H9 (cell line): ENCODE measurements around the gene LRIG3. TPM values are rescaled to one million over a fixed set of nuclear protein-coding genes. Genes with fewer than 3 reads are reported as not detected.

Experiments
- DNase-seq: peaks from one replicate; pipeline ENCODE4 v3.0.0-alpha.2; 2017
- H2AFZ ChIP-seq: one replicate; pipeline ENCODE4 v1.6.1; 2013; ENCODE audit warnings: mild to moderate bottlenecking, low read length, control low read depth, moderate library complexity
- H2AK5ac ChIP-seq: 2 replicates; pipeline ENCODE4 v1.6.1; 2013; ENCODE audit warnings: low read length, control low read depth, mixed read lengths; ENCODE audit not compliant: insufficient read length
- H2BK120ac ChIP-seq: one replicate; pipeline ENCODE4 v1.6.1; 2013; ENCODE audit warnings: low read depth, mild to moderate bottlenecking, low read length, control low read depth, inconsistent platforms; ENCODE audit not compliant: poor library complexity, severe bottlenecking
- H2BK12ac ChIP-seq: 2 replicates; pipeline ENCODE4 v1.6.1; 2013; ENCODE audit warnings: low read length, control low read depth, mixed read lengths, low read depth; ENCODE audit not compliant: insufficient read length
- H2BK15ac ChIP-seq: 2 replicates; pipeline ENCODE4 v1.6.1; 2013; ENCODE audit warnings: low read depth, low read length, control low read depth
- H2BK20ac ChIP-seq: one replicate; pipeline ENCODE4 v1.6.1; 2013; ENCODE audit warnings: low read depth, mild to moderate bottlenecking, low read length, control low read depth, inconsistent platforms; ENCODE audit not compliant: poor library complexity, severe bottlenecking
- H2BK5ac ChIP-seq: 2 replicates; pipeline ENCODE4 v1.6.1; 2013; ENCODE audit warnings: low read length, control low read depth, mixed read lengths; ENCODE audit not compliant: insufficient read length
- H3K14ac ChIP-seq: 2 replicates; pipeline ENCODE4 v1.6.1; 2013; ENCODE audit warnings: low read length, control low read depth; ENCODE audit not compliant: insufficient read depth
- H3K18ac ChIP-seq: 2 replicates; pipeline ENCODE4 v1.6.1; 2013; ENCODE audit warnings: low read depth, mild to moderate bottlenecking, mixed read lengths, low read length, control low read depth; ENCODE audit not compliant: insufficient read length
- H3K23ac ChIP-seq: 2 replicates; pipeline ENCODE4 v1.6.1; 2013; ENCODE audit warnings: low read length, control low read depth, mixed read lengths, low read depth; ENCODE audit not compliant: insufficient read length
- H3K23me2 ChIP-seq: 2 replicates; pipeline ENCODE4 v1.6.1; 2013; ENCODE audit warnings: low read depth, mild to moderate bottlenecking, mixed read lengths, low read length, control low read depth; ENCODE audit not compliant: insufficient read length, poor library complexity, severe bottlenecking
- H3K27ac ChIP-seq: 2 replicates; pipeline ENCODE4 v1.5.1; 2013; ENCODE audit warnings: low read length, control low read depth, mixed read lengths, low read depth; ENCODE audit not compliant: insufficient read length
- H3K27me3 ChIP-seq: 2 replicates; pipeline ENCODE4 v1.6.1; 2013; ENCODE audit warnings: low read length, control low read depth, inconsistent platforms; ENCODE audit not compliant: insufficient read depth
- H3K4ac ChIP-seq: 2 replicates; pipeline ENCODE4 v1.6.1; 2013; ENCODE audit warnings: low read depth, mild to moderate bottlenecking, control low read depth, inconsistent platforms, low read length, moderate library complexity
- H3K4me1 ChIP-seq: 2 replicates; pipeline ENCODE4 v1.6.1; 2013; ENCODE audit warnings: low read length, control low read depth, inconsistent platforms; ENCODE audit not compliant: insufficient read depth
- H3K4me2 ChIP-seq: 2 replicates; pipeline ENCODE4 v1.6.1; 2013; ENCODE audit warnings: low read length, control low read depth, mixed read lengths; ENCODE audit not compliant: insufficient read length, insufficient read depth
- H3K56ac ChIP-seq: 2 replicates; pipeline ENCODE4 v1.6.1; 2013; ENCODE audit warnings: low read depth, mild to moderate bottlenecking, mixed read lengths, low read length, control low read depth; ENCODE audit not compliant: insufficient read length
- H3K79me1 ChIP-seq: 2 replicates; pipeline ENCODE4 v1.6.1; 2013; ENCODE audit warnings: low read depth, mild to moderate bottlenecking, moderate library complexity, low read length, control low read depth, inconsistent platforms; ENCODE audit not compliant: insufficient read depth, poor library complexity, severe bottlenecking
- H3K79me2 ChIP-seq: 2 replicates; pipeline ENCODE4 v1.6.1; 2013; ENCODE audit warnings: low read length, control low read depth, inconsistent platforms; ENCODE audit not compliant: insufficient read depth
- H3K9ac ChIP-seq: 2 replicates; pipeline ENCODE4 v1.6.1; 2013; ENCODE audit warnings: low read length, control low read depth, mixed read lengths; ENCODE audit not compliant: insufficient read length; ENCODE audit errors: extremely low read depth
- H3K9me3 ChIP-seq: one replicate; pipeline ENCODE4 v1.6.1; 2013; ENCODE audit warnings: low read depth, low read length, inconsistent platforms; ENCODE audit not compliant: control insufficient read depth
- H3T11ph ChIP-seq: one replicate; pipeline ENCODE4 v1.6.1; 2013; ENCODE audit warnings: mild to moderate bottlenecking, low read length, control low read depth, inconsistent platforms
- H4K20me1 ChIP-seq: one replicate; pipeline ENCODE4 v1.6.1; 2013; ENCODE audit not compliant: control insufficient read depth, insufficient read length, insufficient read depth
- H4K5ac ChIP-seq: 2 replicates; pipeline ENCODE4 v1.6.1; 2013; ENCODE audit warnings: low read depth, mild to moderate bottlenecking, mixed read lengths, low read length, control low read depth; ENCODE audit not compliant: insufficient read length
- H4K8ac ChIP-seq: replicated peaks from 2 replicates; pipeline ENCODE4 v1.6.1; 2013; ENCODE audit warnings: low read length, control low read depth, mixed read lengths, low read depth; ENCODE audit not compliant: insufficient read length
- H4K91ac ChIP-seq: 2 replicates; pipeline ENCODE4 v1.6.1; 2013; ENCODE audit warnings: low read depth, mild to moderate bottlenecking, moderate library complexity, mixed read lengths, low read length, control low read depth; ENCODE audit not compliant: insufficient read length
- H3K27ac Mint-ChIP-seq, 3 experiments: 2 replicates in 2 of 3; 3 replicates in 1 of 3; pipeline ENCODE4 v1.8.0; 2020 to 2021; ENCODE audit warnings: mixed read lengths in 3 of 3, mild to moderate bottlenecking in 1 of 3, moderate library complexity in 1 of 3
- H3K27me3 Mint-ChIP-seq: 2 replicates; pipeline ENCODE4 v1.8.0; 2021; ENCODE audit warnings: low read depth, mild to moderate bottlenecking, moderate library complexity, mixed read lengths
- H3K36me3 Mint-ChIP-seq, 3 experiments: 2 replicates in 2 of 3; 3 replicates in 1 of 3; pipeline ENCODE4 v1.8.0; 2020 to 2021; ENCODE audit warnings: low read depth in 3 of 3, mixed read lengths in 3 of 3; ENCODE audit not compliant: insufficient read depth in 1 of 3
- H3K4me1 Mint-ChIP-seq, 2 experiments: 2 replicates each; pipeline ENCODE4 v1.8.0; 2020; ENCODE audit warnings: mixed read lengths in 2 of 2
- H3K4me3 Mint-ChIP-seq, 2 experiments: 2 replicates in 1 of 2; 3 replicates in 1 of 2; pipeline ENCODE4 v1.8.0; 2020 to 2021; ENCODE audit warnings: mild to moderate bottlenecking in 2 of 2, mixed read lengths in 2 of 2, moderate library complexity in 1 of 2
- H3K9me3 Mint-ChIP-seq, 2 experiments: 2 replicates in 1 of 2; 3 replicates in 1 of 2; pipeline ENCODE4 v1.8.0; 2020; ENCODE audit warnings: mild to moderate bottlenecking in 2 of 2, mixed read lengths in 2 of 2, moderate library complexity in 1 of 2
- CTCF ChIP-seq: fragments of 200-600 bp; sonication (generic); conservative IDR thresholded peaks from 3 replicates; pipeline ENCODE4 v1.8.0; 2021; ENCODE audit warnings: antibody characterized with exemption, mild to moderate bottlenecking
- WGBS: extraction: QIAGEN DNeasy Blood & Tissue Kit; methylation state at CpG from one replicate; pipeline ENCODE4 v1.1.7; 2013; ENCODE audit warnings: missing lambda C conversion rate, low lambda C conversion rate, mixed read lengths; ENCODE audit not compliant: insufficient read length; ENCODE audit errors: extremely low coverage; 5-methylcytosine and 5-hydroxymethylcytosine counted together
- total RNA-seq: library from RNA; stranded (reverse); gene quantifications from 2 replicates; pipeline ENCODE4 v1.2.1, GENCODE V29; 2021

LRIG3 gene
- total RNA-seq, 1 experiment from 2014 or later, result 10.9 TPM

GRCh38 chr12:58967561-58967960, 47.3 kb upstream of the LRIG3 start:
- Histone ChIP-seq H3K14ac (no peak overlapping the region), H3K27me3 (no peaks in the 10 kb centered on the region), H3K79me1 (no peaks in the 10 kb centered on the region), H3K4me2 (no peak overlapping the region), H4K5ac (no peak overlapping the region), H3T11ph (no peak overlapping the region), H3K9me3 (no peaks in the 10 kb centered on the region), H4K91ac (no peak overlapping the region), H3K4me1 (no peaks in the 10 kb centered on the region), H2BK12ac (no peak overlapping the region), H3K23me2 (no peaks in the 10 kb centered on the region), H4K8ac (no peak overlapping the region), H3K79me2 (no peaks in the 10 kb centered on the region), H2AFZ (no peak overlapping the region), H2BK120ac (no peak overlapping the region), H3K18ac (no peak overlapping the region), H3K9ac (no peak overlapping the region), H2AK5ac (no peak overlapping the region), H3K23ac (no peak overlapping the region), H4K20me1 (no peaks in the 10 kb centered on the region), H2BK15ac (no peak overlapping the region), H3K56ac (no peak overlapping the region), H3K4ac (no peak overlapping the region), H3K27ac (no peak overlapping the region), H2BK5ac (no peak overlapping the region), H2BK20ac (no peak overlapping the region)
- no peak overlapping the region for H3K4me3 Mint-ChIP-seq
- no CpG with 5 or more reads among the region's 4 CpGs for WGBS
- no peak for DNase-seq
- no peaks in the 10 kb centered on the region for H3K36me3 Mint-ChIP-seq
- no peaks in the 10 kb centered on the region for H3K4me1 Mint-ChIP-seq
- no peaks in the 10 kb centered on the region for H3K27me3 Mint-ChIP-seq
- H3K9me3 Mint-ChIP-seq, result no peaks in the 10 kb centered on the region
- no peak for TF ChIP-seq CTCF
- no peak overlapping the region for H3K27ac Mint-ChIP-seq
